Liver (tissue), 3 donors: ENCODE data around the gene ITIH6.

Experiments used
- CTCF ChIP-seq: fragments of 150-350 bp; IDR thresholded peaks from 2 replicates; pipeline ENCODE4 v1.5.1; 2017; ENCODE audit warnings: improper control_type of control experiment, low read depth, low read length; ENCODE audit not compliant: missing input control
- HNF4A ChIP-seq, 2 donors: conservative IDR thresholded peaks; 2 replicates each; pipeline ENCODE4 v1.6.1; 2016; ENCODE audit warnings: antibody characterized with exemption in 2 of 2, mild to moderate bottlenecking in 2 of 2
- REST ChIP-seq: IDR thresholded peaks from 2 replicates; pipeline ENCODE4 v1.6.1; 2016; ENCODE audit warnings: antibody characterized with exemption, mild to moderate bottlenecking
- RXRA ChIP-seq, 2 donors: IDR thresholded peaks; 2 replicates each; pipeline ENCODE4 v1.6.1; 2017 to 2018; ENCODE audit warnings: antibody characterized with exemption in 2 of 2, mild to moderate bottlenecking in 1 of 2
- TAF1 ChIP-seq: conservative IDR thresholded peaks from 2 replicates; pipeline ENCODE4 v1.6.1; 2016; ENCODE audit warnings: antibody characterized with exemption, mild to moderate bottlenecking
- ZBTB33 ChIP-seq: IDR thresholded peaks from 2 replicates; pipeline ENCODE4 v1.6.1; 2016; ENCODE audit warnings: antibody characterized with exemption
- donor health status: healthy.
- donor health status: healthy.

GRCh38 chrX:54820737-54821136 lies 22.7 kb upstream of the ITIH6 start:
- no peak for TF ChIP-seq CTCF
- no peak for TF ChIP-seq HNF4A (conservative IDR thresholded peaks at IDR 0.05)
- no peak for TF ChIP-seq REST
- TF ChIP-seq TAF1: no peak
- no peak for TF ChIP-seq ZBTB33
- TF ChIP-seq RXRA (IDR thresholded peaks at IDR 0.05): no peak
